HG03103 (cell line): ENCODE measurements around the gene PMFBP1.

ENCODE experiments used
- ATAC-seq: cut with Tn5 transposase; IDR thresholded peaks from one replicate; pipeline ENCODE4 v1.9.1; 2021; ENCODE audit warnings: low read depth; ENCODE audit not compliant: unreplicated experiment

PMFBP1 gene

DNA sequence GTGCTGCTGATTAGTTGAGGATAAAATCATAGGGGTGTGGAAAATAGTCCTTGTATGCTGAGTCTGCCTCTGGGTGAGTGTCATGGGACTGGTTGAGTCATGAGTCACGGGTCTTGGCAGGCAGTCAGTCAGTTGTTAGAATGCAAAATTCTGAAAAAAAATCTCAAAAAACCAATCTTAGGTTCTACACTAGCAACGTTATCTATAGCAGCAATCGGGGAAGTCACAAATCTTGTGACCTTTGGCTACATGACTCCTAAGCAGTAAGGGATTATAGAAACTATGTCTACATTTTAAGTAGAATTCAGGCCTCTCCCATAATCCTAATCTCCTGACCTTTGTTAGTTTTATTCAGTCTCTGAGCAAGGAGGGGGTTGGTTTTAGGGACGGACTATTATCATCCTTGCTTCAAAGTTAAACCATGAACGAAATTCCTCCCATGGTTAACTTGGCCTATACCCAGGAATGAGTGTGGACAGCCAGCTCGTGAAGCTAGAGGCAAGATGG lies 18.0 kb upstream of the PMFBP1 start:
- ATAC-seq: no peak

DNA sequence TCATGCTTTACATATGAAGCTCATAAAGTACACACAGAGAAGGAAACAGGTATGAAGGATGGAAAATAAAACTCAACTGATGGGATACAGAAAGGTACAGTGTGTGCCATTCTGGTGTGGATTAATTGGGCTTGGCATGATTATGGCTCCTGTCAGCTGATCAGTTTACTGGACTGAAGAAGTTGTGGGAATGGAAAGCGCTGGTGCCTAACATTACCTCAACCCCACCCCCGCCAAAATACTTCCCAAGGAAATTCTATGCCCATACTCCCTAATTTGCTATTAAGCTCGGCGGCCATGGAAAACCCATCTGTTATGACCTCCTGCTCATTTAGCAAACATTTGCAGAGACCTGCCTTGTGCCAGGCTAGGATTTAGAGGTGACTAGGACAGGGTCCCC lies 16.6 kb upstream of the PMFBP1 start:
- ATAC-seq: no peak

DNA sequence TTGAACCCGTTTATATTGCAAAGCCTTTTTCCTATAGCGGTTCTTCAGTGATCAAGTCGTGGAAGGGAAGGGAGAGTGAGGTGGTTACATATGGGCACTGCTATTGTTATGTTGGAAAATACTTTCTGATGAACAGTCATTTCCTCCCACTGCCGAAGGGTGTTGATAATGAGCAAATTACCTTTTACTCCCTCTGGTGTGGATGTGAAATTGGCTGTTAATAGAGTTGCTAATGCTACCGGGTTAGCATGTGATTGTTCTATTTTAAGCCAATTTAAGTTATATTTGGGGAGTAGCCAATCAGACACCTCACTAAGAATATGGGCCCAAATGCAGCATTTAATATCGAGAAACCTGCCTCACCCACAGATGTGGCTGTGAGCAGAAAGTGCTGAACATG lies 15.6 kb upstream of the PMFBP1 start:
- ATAC-seq: no peak

DNA sequence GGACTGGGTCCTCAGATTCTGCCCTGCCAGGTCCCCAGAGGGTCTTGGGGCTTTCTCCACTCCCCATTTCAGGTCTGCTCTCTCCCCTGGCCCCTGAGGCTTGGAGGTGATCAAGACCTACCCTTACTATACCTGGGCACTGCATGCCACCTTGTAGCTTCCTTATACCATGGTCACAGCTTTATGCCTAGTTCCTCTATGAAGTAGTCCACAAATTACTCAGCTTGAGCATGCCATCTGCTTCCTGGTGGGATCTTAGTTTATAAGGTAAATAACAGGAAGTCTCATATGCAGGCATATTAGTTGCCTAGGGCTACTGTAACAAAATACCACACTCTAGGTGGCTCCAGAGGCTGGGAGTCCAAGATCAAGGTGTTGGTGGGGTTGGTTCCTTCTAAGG lies 11.0 kb upstream of the PMFBP1 start:
- no peak for ATAC-seq

DNA sequence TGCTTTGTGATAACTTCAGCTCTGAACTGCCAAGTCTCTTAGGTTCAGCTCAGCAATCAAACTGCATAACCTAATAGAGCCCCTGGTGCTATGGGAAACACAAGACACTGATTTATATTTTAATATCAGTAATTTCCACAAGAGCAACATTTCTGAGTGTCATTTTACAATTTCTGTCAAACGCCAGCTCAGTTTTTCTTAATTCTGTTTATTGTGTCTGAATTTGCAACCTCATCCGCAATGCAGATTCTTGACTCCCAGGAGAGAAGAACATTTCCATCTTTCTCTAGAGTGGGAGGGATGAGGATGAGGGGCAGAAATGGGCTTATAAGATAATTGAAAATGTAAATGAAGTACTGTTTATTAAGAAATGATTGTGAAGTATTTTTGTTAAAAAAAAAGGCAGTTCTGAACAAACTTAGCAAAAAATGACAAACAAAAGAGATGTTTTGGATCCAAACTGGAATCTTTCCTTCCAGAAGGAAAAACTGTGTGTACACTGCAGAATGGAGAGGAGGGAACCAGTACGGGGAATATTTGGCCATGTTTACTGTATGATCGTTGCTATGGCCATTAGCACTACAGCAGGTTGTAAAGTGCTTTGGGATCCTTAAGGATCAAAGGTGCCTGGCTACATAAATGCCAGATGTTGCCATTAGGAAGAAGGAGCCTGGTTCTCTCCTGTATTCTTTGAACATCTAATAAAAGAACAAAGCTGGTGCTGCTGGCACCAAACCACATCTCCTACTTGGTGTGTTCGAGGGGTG lies 7.4 kb upstream of the PMFBP1 start:
- no peak for ATAC-seq

DNA sequence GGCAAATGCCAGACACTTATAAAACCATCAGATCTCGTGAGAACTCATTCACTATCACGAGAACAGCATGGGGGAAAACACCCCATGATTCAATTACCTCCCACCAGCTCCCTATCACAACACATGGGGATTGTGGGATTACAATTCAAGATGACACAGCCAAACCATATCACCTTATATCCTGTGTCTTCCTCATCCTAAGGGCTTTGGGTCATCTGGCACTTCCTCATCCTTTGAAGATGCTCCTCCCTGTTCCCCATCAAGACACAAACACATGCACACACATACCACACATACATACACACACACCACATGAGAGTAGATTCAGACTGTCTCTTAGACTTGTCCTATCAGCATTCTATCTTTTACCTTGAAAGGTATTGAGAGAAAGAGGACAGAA lies 2.8 kb upstream of the PMFBP1 start:
- ATAC-seq: no peak

DNA sequence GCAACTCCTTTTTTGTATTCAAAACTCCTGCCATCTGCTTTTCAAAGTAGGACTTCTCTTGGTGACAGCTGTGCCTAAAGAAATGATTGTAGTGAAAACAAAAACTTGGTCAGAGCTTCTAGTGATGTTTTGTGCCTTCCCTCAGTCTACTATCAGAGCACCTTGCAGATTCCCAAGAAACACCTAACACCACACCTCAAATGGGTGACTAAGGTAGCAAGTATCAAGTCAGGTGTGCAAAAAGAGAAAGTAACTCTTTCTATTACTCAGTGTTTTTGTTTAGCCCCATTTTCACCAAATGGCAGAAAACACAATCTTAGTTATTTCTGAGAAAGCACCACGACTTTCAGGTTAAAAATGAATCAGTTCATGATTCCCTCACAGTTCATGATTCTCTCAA lies 2.0 kb upstream of the PMFBP1 start:
- no peak for ATAC-seq

DNA sequence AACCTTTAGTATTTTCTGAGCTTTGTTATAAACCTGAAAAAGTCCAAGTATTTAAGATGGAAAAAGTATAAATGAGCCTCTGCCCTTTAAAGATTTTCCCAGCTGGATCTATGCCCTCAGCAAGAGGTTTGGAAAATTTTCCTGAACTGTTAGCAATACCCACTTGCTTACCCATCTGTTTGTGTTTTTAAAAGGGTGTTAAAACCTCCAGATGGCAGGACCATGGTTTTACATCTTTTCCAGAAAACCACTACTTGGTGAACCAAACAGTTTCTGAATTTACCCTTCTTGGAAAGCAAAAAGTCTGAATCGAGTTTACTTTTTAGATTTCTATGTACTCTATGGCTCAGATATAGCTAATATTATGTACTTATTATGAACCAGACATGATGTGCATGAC lies 719 bp downstream of the PMFBP1 start:
- ATAC-seq: no peak

DNA sequence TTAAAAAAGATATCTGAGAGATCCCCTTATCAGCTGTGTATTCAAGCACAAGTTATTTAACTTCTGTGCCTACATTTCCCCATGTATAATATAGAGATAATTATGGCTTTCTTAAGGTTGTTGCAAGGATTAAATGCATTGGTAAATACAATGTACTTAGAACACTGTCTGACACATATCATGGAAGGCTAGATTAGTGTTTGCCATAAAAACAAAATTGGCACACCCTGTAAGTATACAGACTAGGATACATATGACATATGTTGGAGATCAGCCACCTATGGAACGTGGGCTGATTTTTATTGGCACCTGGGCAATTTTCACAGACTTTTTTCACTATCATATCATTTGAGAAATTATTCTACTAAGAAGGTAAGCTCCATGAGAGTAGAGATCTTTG lies 2.2 kb downstream of the PMFBP1 start:
- ATAC-seq: no peak

DNA sequence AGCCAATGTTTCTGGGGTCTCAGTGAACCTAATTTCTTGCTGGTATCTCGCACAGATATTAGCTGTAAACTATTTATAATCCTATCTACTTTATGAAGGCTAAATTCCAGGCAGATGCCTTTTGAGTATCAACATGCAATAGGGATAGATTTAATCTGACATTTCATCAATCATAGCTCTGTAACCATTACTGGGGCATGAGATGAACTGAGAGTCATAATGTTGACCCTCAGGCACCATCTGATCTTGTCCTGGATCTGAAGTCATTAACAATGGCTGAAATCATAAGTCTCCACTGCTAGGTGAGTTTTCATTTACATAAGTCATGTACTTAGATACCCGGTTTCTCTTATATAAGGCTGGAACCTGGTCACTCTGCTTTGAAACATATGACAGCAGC lies 3.6 kb downstream of the PMFBP1 start:
- no peak for ATAC-seq

DNA sequence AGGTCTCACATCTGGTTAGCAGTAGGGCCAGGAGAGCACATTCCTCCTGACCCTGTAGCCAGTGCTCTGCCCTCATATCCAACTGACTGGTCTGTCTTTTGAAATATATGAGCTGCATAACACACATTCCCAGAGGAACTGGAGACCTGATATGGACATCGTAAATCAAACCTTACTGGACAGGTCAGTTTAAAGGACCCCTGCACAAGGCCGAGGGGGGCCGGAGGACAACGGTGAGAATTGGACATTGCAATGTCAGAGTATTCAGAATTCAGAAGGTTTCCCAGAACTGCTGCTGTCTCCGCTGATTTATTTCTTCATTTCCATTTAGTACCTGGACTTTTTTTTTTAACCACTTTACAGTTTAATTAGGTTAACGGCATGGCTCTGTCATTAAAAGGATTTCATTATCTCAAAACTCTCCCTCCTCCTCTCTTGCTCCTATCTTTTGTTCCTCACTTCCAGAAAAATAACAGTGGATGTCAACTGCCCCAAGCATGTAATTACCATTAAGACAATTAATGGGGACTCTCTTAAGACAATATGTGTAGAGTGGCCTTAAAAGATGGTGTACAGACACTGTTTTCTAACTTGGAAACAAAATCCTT lies 4.9 kb downstream of the PMFBP1 start:
- ATAC-seq: no peak

DNA sequence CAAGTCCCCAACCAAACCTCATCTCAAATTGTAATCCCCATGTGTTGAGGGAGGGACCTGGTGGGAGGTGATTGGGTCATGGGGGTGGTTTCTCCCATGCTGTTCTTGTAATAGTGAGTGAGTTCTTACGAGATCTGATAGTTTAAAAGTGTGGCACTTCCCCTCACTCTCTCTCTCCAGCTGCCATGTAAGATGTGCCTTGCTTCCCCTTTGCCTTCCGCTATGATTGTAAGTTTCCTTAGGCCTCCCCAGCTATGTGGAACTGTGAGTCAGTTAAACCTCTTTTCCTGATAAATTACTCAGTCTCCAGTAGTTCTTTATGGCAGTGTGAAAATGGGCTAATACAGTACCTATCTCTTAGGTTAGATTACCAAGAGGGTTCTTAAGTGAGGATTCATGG lies 5.8 kb downstream of the PMFBP1 start:
- ATAC-seq: no peak

DNA sequence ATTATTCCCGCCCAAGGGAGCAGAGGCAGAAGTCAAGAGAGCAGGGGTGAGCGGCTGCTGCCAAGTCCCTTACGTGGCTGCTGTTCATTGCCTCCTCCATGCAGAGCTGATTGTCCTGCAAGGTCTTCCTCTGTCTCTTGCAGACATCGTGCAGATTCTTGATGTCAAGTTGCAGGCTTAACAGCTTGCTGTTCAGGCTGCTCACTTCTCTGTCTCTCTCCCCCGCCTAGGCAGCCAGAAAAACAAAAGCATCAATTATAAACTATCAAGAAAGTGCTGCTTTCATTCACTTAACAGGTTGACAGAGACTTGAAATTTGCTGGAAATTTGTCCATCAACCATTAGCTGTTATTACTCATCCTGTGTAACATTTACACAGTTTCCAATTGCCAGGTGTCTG lies 7.3 kb downstream of the PMFBP1 start:
- ATAC-seq: no peak

DNA sequence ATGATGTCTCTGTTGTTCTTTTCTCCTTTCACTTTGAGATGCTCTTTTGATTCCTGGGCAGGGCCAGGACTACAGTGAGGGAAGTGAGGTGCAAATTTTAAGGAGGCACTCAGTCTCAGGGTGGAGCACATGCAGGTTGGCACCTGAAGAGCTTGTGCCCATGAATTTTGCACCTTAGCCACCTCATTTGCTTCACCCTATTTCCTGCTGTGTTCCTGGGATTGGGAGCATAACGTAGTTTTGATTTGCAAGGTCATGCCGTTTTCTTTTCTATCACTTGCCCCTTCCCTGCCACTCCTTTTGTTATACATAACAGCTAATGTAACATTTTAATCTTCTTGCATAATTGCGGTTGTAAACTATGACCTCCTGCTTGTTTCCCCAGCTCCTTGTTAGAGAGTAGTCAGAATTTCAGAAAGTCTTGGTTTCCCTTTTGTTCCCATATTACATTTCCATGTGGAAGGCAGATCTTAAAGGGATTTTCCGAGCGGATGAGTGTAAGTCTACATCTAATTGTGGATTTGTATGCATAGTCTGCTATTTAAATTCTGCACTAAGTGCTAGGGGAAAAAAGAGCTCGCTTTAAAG lies 9.8 kb downstream of the PMFBP1 start:
- no peak for ATAC-seq

DNA sequence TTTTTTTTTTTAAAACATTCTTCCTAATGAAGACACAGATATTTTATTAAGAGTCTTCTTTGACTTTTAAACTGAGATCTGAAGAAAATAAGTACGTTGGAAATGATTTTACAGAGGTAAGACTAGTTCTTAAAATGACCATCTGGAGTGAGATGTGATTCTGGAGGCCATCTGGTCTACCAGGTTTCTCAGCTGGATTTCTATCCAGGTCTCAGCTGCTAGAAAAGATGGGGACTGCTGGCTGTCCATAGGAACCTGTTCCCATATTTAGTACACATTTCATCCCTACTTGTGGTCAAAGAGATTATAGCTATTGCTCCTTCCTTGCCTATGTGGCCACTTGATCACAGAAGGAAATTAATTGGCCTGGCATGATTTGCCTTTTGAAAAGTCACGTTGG lies 12.2 kb downstream of the PMFBP1 start:
- no peak for ATAC-seq

DNA sequence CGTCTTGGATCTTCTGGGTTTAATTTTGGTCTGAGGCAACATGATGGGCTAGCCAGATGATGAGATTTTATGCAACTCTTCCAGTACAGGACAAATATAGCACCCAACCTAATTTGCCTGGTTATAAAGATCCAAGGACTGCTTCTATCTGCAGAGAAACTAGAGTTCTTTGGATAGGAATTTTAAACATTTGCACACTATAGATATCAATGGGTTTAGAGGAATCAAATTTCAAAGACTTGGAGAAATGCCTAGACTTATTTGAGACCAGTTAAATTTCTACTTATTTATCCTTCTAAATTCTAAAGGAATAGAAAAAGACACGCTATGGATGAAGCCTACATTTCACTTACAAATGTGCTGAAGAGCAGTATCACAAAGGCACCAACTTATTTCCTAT lies 12.6 kb downstream of the PMFBP1 start:
- ATAC-seq: no peak

DNA sequence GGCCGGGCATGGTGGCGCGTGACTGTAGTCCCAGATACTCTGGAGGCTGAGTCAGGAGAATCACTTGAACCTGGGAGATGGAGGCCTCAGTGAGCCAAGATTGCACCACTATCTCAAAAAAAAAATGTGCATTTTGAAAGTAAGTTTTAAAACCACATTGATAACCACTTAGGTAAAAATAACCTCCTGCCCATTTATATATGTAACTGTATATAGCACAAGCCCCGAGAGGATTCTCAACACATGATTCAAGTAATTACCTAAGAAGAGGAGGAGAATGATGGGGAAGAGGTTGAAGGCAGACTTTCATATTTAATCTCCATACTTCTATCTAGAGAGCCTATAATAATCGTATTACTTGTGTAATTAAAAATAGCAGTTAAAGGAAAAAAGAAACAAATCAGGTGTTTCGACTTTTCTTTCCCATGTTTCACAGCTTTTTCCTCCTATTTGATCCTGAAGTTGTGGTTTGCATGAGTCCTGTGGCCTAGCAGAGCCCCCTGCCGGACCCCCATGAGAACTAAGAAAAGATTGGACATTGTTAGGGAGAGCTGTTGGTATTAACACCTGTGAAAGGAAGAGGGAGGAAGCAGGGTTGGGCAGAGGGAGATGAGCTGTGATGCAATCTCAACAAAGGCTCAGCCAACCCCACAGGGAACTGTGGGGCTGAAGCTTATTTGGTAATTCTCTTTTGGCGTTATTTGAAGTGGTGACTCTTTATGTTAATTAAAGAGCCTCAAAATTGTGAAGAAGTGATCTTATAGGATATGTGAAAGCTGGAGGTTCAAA lies 22.1 kb downstream of the PMFBP1 start:
- ATAC-seq: no peak

DNA sequence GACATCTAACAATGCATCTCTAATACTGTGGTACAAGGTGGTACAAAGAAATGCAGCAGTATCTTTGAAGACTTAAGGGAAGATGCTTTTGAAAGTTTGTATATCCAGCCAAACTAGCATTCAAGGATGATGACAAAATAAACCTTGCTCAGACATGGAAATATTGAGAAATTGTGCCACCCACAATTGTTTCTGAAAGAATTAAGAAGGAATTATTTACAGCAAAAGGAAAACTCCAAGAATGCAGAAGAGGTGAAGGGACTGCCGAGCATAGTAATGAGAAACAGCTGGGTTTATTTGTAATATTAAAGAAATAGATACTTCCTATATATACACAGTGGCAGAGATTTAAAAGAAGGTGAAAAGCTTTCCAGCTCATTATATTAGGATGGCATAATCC lies 29.5 kb downstream of the PMFBP1 start:
- ATAC-seq: no peak

DNA sequence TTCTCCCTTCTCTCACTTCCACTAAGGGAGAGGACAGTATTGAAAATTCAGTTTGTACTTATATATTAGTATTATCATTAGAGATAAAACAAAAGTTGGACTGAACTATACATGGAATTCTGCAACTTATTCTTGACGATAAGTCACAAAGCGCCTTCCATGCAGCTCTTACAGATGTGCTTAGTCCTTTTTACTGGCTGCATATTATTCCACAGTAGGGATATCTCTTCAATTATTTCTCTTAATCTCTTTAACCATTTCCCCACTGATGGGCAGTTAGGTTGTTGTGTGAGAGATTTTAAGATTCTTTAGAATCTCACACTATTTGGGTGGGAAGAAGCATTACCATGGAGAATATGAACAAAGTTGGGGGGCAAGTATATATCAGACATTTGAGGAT lies 32.0 kb downstream of the PMFBP1 start:
- ATAC-seq: no peak

DNA sequence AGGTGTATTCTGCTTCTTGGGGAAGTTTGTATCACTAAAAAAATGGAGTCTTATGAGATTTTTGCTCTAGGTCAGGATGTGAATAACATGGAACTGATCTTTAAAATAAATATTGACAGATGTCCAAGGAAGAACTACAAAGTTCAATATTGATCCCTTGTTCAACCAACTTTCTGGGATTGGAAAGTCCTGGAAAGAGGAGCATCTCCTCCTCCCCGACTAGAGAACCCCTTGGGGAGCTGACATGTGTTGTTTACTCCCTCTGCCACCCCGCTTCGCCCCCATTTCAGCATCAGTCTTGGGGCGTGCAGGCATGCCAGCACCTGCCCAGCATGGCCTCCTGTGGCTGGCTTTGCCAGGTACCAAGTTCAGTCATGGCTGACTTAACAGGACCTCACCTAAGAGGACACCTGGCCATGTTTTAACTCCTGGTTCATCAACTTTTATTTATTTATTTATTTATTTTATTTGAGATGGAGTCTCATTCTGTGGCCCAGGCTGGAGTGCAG lies 33.8 kb downstream of the PMFBP1 start:
- no peak for ATAC-seq
